GM21381 (cell line): ENCODE results near the gene APEH.
A peak's percentile ranks its signal among the peaks of the same experiment; 100 is the strongest.
"Not testable (repeated sequence)": the region's sequence is repeated elsewhere in the genome, so short reads cannot be mapped to it uniquely, and the experiment has no call there.

Experiments
- ATAC-seq: cut with Tn5 transposase; IDR thresholded peaks from one replicate; pipeline ENCODE4 v1.9.1; 2021; ENCODE audit warnings: mild to moderate bottlenecking, moderate library complexity; ENCODE audit not compliant: unreplicated experiment

Gene APEH

GRCh38 chr3:49689046-49689907 is 15.1 kb downstream of the APEH start, which contains the start of the genes MST1 and RNF123:
TSS of gene MST1 (minus strand) at chr3:49689474. CDS start at chr3:49688691, 783 bp downstream.
TSS of gene RNF123 (plus strand) at chr3:49689557. CDS start at chr3:49691166, 1,609 bp downstream.
- ATAC-seq = peak; percentile 64

GRCh38 chr3:49689908-49690624 is 15.9 kb downstream of the APEH start:
- peak; percentile 3 for ATAC-seq

GRCh38 chr3:49690856-49691255 is 16.7 kb downstream of the APEH start:
- ATAC-seq = not testable (repeated sequence)

GRCh38 chr3:49691481-49691880 is 17.3 kb downstream of the APEH start:
- ATAC-seq = not testable (repeated sequence)

GRCh38 chr3:49694409-49695070 is 20.4 kb downstream of the APEH start:
- ATAC-seq = not testable (repeated sequence)

GRCh38 chr3:49695350-49696015 is 21.3 kb downstream of the APEH start:
- ATAC-seq = not testable (repeated sequence)

GRCh38 chr3:49699281-49699979 is 25.3 kb downstream of the APEH start:
- no peak for ATAC-seq

GRCh38 chr3:49700014-49700413 is 25.9 kb downstream of the APEH start:
- ATAC-seq = no peak

- ATAC-seq = no peak
Measured at GRCh38 chr3:49700453-49701128, 26.4 kb downstream of the APEH start.

GRCh38 chr3:49701388-49702077 is 27.4 kb downstream of the APEH start:
- ATAC-seq = no peak

GRCh38 chr3:49702672-49703071 is 28.5 kb downstream of the APEH start:
- ATAC-seq = no peak

- no peak for ATAC-seq
Measured at GRCh38 chr3:49703443-49703927, 29.3 kb downstream of the APEH start.

GRCh38 chr3:49703956-49704355 is 29.8 kb downstream of the APEH start:
- ATAC-seq = no peak

- no peak for ATAC-seq
Measured at GRCh38 chr3:49704629-49705028, 30.5 kb downstream of the APEH start.

GRCh38 chr3:49705390-49705960 is 31.3 kb downstream of the APEH start:
- ATAC-seq = no peak

GRCh38 chr3:49706456-49707112 is 32.4 kb downstream of the APEH start:
- no peak for ATAC-seq

GRCh38 chr3:49707113-49707480 is 32.9 kb downstream of the APEH start:
- ATAC-seq = no peak

GRCh38 chr3:49709852-49710251 is 35.7 kb downstream of the APEH start:
- ATAC-seq = no peak
